HEK293T (cell line): ENCODE measurements around the gene CEP350.

ENCODE experiments used
- CTCF ChIA-PET: fragments of 350-600 bp; formaldehyde crosslinking; extraction: SDS; loops from one replicate; lab custom pipeline; 2021; ENCODE audit warnings: antibody characterized with exemption, inconsistent platforms; lab: Yijun Ruan, JAX
- POLR2A ChIA-PET: fragments of 350-600 bp; formaldehyde crosslinking; extraction: SDS; loops from one replicate; lab custom pipeline; 2020; ENCODE audit warnings: antibody characterized with exemption, inconsistent platforms; lab: Yijun Ruan, JAX
- DNase-seq: peaks from one replicate; pipeline ENCODE4 v3.0.0; 2012; ENCODE audit warnings: mixed read lengths; ENCODE audit errors: extremely low spot score
- ARNT ChIP-seq: fragments of 450-650 bp; IDR thresholded peaks from 2 replicates; pipeline ENCODE4 v1.6.1; 2017; ENCODE audit warnings: mild to moderate bottlenecking
- BHLHE40 ChIP-seq: fragments of 450-650 bp; IDR thresholded peaks from 2 replicates; pipeline ENCODE4 v1.6.1; 2016; ENCODE audit warnings: mild to moderate bottlenecking, moderate library complexity, borderline replicate concordance
- CTBP1 ChIP-seq: fragments of 450-650 bp; IDR thresholded peaks from 2 replicates; pipeline ENCODE4 v1.6.1; 2016; ENCODE audit warnings: borderline replicate concordance
- ELF4 ChIP-seq: fragments of 450-650 bp; IDR thresholded peaks from 2 replicates; pipeline ENCODE4 v1.6.1; 2017; ENCODE audit warnings: antibody characterized with exemption
- FOXA1 ChIP-seq: fragments of 450-650 bp; IDR thresholded peaks from 2 replicates; pipeline ENCODE4 v1.6.1; 2016; ENCODE audit warnings: mild to moderate bottlenecking
- FOXK2 ChIP-seq: fragments of 450-650 bp; IDR thresholded peaks from 2 replicates; pipeline ENCODE4 v1.6.1; 2016; ENCODE audit warnings: mild to moderate bottlenecking
- FOXM1 ChIP-seq: fragments of 450-650 bp; IDR thresholded peaks from 2 replicates; pipeline ENCODE4 v1.6.1; 2017; ENCODE audit warnings: mild to moderate bottlenecking, borderline replicate concordance
- HDGF ChIP-seq: fragments of 450-650 bp; IDR thresholded peaks from 2 replicates; pipeline ENCODE4 v1.6.1; 2017; ENCODE audit warnings: antibody characterized with exemption, borderline replicate concordance
- L3MBTL2 ChIP-seq: fragments of 450-650 bp; conservative IDR thresholded peaks from 2 replicates; pipeline ENCODE4 v1.6.1; 2016; ENCODE audit warnings: mild to moderate bottlenecking
- LEF1 ChIP-seq: fragments of 450-650 bp; IDR thresholded peaks from 2 replicates; pipeline ENCODE4 v1.6.1; 2017; ENCODE audit warnings: mild to moderate bottlenecking, borderline replicate concordance
- NFRKB ChIP-seq: fragments of 450-650 bp; IDR thresholded peaks from 2 replicates; pipeline ENCODE4 v1.6.1; 2016; ENCODE audit warnings: mild to moderate bottlenecking, moderate library complexity
- SP1 ChIP-seq: fragments of 450-650 bp; IDR thresholded peaks from 2 replicates; pipeline ENCODE4 v1.6.1; 2017
- SUZ12 ChIP-seq: fragments of 450-650 bp; IDR thresholded peaks from 2 replicates; pipeline ENCODE4 v1.6.1; 2016; ENCODE audit warnings: mild to moderate bottlenecking
- TARDBP ChIP-seq: fragments of 450-650 bp; IDR thresholded peaks from 2 replicates; pipeline ENCODE4 v1.6.1; 2016
- ZNF384 ChIP-seq: fragments of 450-650 bp; IDR thresholded peaks from 2 replicates; pipeline ENCODE4 v1.6.1; 2016
- TF ChIP-seq, protein P1 (sequence below): fragments of 450-650 bp; IDR thresholded peaks from 2 replicates; pipeline ENCODE4 v1.6.1; 2016

CEP350 gene

DNA sequence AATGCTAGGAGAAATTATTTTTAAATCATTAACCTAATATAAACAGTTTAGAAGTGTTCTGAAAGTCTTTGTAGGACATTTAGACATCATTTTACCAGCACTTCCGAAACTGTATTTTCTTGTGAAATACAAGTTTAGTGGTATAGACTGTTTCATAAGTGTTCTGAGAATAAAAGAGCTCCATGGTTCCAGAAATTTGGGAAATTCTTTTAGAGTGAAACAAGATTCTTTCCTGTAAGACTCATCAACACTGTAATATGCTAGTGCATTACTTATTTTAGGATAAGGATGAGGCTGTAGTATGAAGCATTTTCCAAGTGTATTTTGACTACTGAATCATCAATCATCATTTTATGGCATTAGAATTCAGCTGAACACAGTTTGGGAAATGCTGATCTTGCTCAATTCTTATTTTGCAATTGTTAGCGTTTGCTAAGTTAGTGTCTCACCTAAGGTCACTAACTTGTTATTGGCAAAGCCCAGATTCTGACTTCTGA lies 73.4 kb downstream of the CEP350 start:
- DNase-seq: no peak
- CTCF ChIA-PET: no interaction called here
- TF ChIP-seq FOXM1 (no peak), HDGF (no peak), ARNT (no peak), NFRKB (no peak), FOXA1 (no peak), LEF1 (no peak), ZNF384 (no peak), FOXK2 (no peak), SP1 (no peak), TARDBP (no peak), ELF4 (no peak), L3MBTL2 (no peak), CTBP1 (no peak), SUZ12 (no peak), BHLHE40 (no peak)
- TF ChIP-seq, protein P1, sequence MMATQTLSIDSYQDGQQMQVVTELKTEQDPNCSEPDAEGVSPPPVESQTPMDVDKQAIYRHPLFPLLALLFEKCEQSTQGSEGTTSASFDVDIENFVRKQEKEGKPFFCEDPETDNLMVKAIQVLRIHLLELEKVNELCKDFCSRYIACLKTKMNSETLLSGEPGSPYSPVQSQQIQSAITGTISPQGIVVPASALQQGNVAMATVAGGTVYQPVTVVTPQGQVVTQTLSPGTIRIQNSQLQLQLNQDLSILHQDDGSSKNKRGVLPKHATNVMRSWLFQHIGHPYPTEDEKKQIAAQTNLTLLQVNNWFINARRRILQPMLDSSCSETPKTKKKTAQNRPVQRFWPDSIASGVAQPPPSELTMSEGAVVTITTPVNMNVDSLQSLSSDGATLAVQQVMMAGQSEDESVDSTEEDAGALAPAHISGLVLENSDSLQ: no peak
- POLR2A ChIA-PET: no interaction called here

DNA sequence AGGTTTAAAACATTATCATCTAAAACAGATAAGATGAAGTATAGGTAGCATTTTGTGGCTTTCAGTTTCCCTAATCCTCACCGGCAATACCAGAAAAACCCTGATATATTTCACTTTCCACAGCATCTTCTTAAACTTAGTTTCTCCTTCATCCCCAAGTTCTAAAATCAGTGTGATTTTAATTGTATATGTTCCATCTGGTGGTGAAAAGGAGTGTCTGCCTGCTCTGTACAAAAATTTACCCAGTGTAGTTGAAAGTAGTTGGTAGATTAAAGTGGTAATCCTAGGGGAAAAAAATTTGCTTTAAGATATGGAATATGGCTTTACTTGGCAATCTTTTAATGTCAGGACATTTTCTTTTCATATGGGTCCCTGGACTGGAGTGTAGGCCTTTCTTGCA lies 74.3 kb downstream of the CEP350 start:
- no peak for DNase-seq
- POLR2A ChIA-PET: no interaction called here
- TF ChIP-seq L3MBTL2 (no peak), ELF4 (no peak), TARDBP (no peak), CTBP1 (no peak), BHLHE40 (no peak), FOXK2 (no peak), ARNT (no peak), SP1 (no peak), SUZ12 (no peak)
- TF ChIP-seq, protein P1: no peak
- CTCF ChIA-PET: no interaction called here

DNA sequence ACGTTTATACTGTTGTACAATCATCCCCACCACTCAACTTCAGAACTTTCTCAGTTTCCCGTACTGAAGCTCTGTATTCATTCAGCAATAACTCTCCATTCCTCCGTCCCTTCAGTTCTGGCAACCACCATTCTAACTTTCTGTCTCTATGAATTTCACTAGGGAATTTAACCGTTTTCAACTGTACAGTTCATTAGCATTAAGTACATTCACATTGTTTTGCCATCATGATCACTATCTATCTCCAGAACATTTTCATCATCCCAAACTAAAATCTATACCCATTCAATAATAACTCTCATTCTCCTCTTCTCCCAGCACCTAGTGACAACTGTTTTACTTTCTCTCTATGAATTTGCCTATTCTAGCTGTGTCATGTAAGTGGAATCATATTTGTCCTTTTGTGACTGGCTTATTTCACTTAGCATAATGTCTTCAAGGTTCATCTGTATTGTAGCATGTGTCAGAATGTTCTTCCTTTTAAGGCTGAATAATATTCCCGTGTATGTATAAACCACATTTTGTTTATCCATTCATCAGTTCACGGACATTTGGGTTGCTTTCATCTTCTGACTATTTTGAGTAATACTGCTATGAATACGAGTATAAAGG lies 75.0 kb downstream of the CEP350 start:
- CTCF ChIA-PET: no interaction called here
- POLR2A ChIA-PET: no interaction called here

DNA sequence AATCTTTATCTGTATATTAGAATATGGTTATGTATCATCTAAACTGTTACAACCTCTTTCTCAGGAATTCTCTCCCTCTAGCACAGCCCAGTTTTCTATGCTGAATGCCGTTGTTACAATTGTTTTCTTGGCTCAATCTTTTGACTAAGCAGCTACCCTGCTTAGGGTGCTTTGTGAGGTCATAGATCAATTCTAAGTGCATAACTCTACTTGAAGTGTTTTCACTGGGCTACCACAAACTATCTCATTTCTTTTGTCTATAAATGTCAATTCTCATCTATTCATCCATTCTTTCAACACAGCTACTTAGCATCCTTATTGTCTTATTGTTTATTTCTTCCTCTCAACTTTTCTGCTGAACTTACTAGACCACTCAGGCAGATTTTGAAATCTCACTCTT lies 77.1 kb downstream of the CEP350 start:
- TF ChIP-seq SUZ12 (no peak), LEF1 (no peak), ARNT (no peak), ELF4 (no peak), ZNF384 (no peak), TARDBP (no peak), FOXM1 (no peak), CTBP1 (no peak), SP1 (no peak), BHLHE40 (no peak), L3MBTL2 (no peak), HDGF (no peak), FOXK2 (no peak), FOXA1 (no peak)
- TF ChIP-seq, protein P1: no peak
- ChIA-PET CTCF (no interaction called here), POLR2A (interaction anchor here (1.5 kb wide), 1 partner anchor 149 kb away, joined by 4 read pairs; the partner anchor contains the start of gene TOR1AIP1)
- DNase-seq: no peak

More for the DNA sequence above, 75.0 kb downstream of the CEP350 start:
- no peak for TF ChIP-seq FOXM1
- TF ChIP-seq FOXK2: no peak
- TF ChIP-seq LEF1: no peak
- TF ChIP-seq CTBP1: no peak
- no peak for TF ChIP-seq HDGF
- no peak for TF ChIP-seq SP1
- TF ChIP-seq, protein P1: no peak
- no peak for TF ChIP-seq L3MBTL2
- TF ChIP-seq BHLHE40: no peak
- no peak for TF ChIP-seq ZNF384
- no peak for TF ChIP-seq TARDBP
- TF ChIP-seq NFRKB: no peak
- no peak for TF ChIP-seq FOXA1
- TF ChIP-seq SUZ12: no peak
- no peak for TF ChIP-seq ARNT
- TF ChIP-seq ELF4: no peak
- no peak for DNase-seq

DNA sequence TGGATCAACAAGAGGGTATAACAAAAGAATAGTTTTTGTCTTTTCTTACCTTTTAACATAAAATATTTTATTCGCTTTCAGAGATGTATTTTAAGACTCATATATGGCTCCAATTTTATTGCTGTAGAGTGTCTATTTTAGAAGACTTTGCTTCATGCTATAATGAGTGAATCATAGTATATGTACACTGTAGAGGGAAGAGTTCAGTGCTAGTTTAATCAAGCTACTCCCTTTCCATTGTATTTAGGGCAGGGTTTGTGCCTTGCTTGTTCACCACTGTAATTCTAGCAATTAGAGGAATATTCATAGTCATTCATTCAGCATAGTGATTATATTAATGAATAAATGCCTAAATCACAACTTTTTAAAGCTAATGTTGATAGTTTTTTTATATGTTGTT lies 78.8 kb downstream of the CEP350 start:
- ChIA-PET POLR2A (no interaction called here), CTCF (no interaction called here)
- DNase-seq: no peak
- TF ChIP-seq L3MBTL2 (no peak), NFRKB (no peak), BHLHE40 (no peak), TARDBP (no peak), FOXM1 (no peak), FOXK2 (no peak), SP1 (no peak), ELF4 (no peak), HDGF (no peak), LEF1 (no peak), SUZ12 (no peak), CTBP1 (no peak), ARNT (no peak), FOXA1 (no peak), ZNF384 (no peak)
- TF ChIP-seq, protein P1: no peak
